Stimulated activated CD8-positive, alpha-beta memory T cell treated with anti-CD3 and anti-CD28 coated beads, Interleukin-4, amount 100 ng/mL, for 48 hours (primary cell): ENCODE data around the gene KRT20.
"Not testable (repeated sequence)": the region's sequence is repeated elsewhere in the genome, so short reads cannot be mapped to it uniquely, and the experiment has no call there.

Experiments used
- DNase-seq: peaks from one replicate; pipeline ENCODE4 v3.0.0-alpha.2; 2020

Gene KRT20, protein sequence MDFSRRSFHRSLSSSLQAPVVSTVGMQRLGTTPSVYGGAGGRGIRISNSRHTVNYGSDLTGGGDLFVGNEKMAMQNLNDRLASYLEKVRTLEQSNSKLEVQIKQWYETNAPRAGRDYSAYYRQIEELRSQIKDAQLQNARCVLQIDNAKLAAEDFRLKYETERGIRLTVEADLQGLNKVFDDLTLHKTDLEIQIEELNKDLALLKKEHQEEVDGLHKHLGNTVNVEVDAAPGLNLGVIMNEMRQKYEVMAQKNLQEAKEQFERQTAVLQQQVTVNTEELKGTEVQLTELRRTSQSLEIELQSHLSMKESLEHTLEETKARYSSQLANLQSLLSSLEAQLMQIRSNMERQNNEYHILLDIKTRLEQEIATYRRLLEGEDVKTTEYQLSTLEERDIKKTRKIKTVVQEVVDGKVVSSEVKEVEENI

DNA sequence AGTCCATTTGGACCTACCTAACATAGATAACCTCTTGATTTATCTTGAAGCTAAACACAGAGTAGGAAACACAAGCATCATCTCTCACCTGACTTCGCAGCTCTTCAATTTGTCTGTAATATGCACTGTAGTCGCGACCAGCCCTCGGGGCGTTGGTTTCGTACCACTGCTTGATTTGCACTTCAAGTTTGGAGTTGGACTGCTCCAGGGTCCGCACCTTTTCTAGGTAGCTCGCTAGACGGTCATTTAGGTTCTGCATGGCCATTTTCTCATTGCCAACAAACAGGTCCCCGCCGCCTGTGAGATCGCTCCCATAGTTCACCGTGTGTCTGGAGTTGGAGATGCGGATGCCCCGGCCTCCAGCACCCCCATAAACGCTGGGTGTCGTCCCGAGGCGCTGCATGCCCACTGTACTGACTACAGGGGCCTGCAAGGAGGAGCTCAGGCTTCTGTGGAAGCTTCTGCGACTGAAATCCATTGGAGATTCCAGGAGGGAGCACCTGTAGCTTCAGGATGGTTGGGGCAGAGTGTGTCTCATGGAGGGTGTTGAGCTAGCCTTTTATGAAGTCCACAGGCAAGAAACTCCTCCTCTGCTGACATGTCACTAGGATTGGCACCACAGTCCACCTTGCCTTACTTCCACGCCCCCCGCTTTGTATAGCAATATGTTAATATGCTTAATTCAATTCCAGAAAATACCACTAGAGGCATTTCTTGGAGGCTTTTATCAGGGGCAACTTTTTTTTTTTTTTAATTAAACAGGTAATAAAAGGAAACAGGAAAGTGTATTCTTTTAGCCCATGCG, at the start of gene KRT20:
KRT20 (minus strand) TSS at position 535 of the 805 bp plus-strand sequence; CDS start at position 478, 57 bp downstream.
- DNase-seq, result no peak

DNA sequence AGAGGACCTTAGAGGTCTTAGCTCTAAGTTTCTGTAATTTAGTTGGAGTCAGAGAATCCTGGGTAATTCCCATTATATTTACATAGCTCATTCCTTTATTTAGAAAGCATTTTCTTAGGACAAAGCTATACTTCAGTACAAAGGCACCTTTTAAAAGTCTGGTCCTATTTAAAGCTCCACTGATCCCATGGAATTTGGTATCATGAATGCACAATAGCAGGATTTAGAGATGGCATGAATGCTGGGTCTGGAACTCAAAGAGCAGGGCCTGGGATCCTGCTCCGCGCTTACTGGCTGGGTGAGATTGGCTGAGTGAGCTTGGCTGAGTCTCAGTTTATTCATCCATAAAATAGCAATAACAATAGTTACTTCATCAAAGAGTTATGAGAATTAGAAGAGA, 47.6 kb upstream of the KRT20 start:
- no peak for DNase-seq

DNA sequence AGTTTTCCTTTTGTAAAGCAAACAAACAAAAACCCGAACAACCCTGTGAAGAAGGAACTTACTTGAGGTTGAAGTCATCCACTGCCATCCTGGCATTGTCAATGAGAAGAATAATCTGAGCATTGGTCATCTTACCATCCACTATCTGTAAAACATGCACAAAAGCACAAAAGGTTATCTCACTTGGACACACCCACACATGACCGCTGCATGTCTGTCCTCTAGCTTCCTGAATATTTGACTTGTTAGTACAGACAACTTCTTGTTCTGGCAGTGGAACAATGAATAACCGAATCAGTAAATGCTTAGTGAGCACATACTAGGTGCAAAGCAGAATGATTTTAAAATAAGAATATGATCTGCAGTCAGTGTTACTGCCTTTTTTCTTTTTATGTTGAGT, 46.3 kb upstream of the KRT20 start:
- no peak for DNase-seq

DNA sequence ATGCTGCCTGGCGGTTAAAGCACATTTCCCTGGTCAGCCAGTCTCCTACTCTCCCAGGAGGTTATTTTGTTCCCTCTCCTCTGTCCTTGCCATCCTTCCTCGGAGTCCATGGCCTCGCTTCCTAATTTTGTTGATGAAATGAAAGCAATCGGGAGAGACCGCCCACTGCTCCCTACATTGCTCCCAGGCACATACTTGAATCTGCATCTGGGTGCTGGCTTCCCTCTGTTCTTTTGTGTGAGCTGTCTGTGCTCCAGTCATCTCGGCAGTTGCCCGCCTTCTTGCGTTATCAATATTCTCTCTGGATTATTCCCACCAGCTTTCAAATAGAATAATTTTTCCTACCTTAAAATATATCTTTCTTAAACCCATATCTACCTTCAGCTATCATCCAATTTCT, 41.3 kb upstream of the KRT20 start:
- no peak for DNase-seq

DNA sequence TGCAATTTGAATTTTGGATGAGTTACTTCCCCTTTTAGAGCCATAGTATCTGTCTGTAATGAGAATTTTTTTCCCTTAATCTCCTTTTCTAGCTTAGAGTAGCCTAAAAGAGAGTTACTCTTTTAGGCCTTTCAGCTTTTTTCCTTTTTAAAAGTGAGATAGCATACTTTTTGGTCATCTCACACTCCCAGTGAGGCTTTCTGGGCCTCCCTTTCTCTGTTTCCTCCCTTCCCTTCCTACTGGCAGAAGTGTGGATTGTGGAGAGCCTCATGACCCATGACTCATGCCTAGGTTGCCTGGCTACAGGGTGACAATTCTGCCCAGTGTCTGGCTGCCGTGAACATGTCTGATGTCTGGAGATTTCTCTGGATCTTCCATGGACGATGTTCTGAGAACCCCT, 37.2 kb upstream of the KRT20 start:
- no peak for DNase-seq

DNA sequence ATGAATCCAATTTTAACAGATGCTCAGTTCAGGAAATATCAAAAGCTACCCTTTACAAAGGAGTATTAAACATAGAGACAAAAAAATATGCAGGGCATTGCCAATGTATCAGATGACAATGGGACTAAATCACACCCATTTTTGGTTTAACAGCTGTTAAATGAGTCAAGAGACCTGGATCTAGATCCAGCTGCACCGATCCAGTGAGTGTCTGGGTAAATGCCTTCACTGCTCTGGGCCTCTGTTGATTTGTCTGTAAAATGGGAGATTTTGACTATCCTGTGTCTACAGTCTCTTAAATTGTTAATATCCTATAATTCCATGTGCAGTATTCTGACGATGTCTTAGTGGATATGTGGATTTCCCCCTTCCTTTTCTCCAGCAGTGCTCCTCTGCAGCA, 36.0 kb upstream of the KRT20 start:
- no peak for DNase-seq

DNA sequence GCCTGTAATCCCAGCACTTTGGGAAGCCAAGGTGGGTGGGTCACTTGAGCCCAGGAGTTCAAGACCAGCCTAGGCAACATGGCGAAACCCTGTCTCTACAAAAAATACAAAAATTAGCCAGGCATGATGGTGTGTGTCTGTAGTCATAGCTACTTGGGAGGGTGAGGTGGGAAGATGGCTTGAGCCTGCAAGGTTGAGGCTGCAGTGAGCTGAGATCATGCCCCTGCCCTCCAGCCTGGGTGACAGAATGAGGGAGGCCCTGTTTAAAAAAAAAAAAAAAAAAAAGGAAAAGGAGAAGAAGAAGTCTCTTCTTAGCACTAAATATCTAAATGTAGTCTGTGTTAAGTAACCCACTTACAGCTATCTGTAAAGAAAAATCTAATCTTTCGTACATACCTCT, 32.1 kb upstream of the KRT20 start:
- not testable (repeated sequence) for DNase-seq

DNA sequence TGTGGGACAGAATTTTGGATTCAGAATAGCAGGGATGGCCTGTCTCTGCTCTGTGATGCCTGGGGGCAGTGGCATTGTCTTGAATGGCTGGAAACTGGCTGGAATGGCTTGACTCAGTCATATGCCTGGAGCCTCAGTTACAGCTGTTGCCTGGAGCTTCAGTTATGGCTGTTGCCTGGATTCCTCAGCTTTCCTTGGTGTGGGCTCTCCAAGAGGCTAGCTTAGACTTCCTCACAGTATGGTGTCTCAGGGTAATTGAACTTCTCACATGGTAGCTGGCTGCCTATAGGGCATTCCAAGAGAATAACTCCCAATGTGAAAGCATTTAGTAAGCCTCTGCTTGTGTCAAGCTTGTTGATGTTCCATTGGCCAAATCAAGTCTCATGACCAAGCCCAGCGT, 31.3 kb upstream of the KRT20 start:
- no peak for DNase-seq

DNA sequence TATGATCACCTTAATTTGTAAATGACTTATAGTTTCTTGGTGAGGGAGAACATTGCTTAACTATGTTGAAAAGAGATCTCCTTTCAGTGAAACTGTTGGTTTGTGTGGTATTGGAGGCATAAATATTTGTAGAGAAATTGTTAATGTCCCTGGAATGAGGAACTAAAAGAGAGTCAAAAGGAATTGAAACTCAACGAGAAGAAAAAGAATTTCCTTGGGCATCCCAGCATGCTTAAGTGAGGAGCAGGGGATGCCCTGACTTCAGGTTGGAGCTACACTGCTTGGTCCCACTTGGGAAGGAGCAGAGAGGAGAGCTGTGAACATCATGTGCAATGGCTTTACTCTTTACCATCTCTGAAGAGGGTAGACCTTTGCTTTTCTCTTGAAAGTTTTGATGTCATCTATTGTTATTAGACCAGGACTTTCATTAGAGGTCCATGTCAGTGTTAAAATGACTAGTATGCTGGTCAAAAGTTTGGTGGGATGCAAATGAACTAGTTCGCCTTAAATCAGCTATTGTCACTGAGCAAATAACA, 30.7 kb upstream of the KRT20 start:
- no peak for DNase-seq

DNA sequence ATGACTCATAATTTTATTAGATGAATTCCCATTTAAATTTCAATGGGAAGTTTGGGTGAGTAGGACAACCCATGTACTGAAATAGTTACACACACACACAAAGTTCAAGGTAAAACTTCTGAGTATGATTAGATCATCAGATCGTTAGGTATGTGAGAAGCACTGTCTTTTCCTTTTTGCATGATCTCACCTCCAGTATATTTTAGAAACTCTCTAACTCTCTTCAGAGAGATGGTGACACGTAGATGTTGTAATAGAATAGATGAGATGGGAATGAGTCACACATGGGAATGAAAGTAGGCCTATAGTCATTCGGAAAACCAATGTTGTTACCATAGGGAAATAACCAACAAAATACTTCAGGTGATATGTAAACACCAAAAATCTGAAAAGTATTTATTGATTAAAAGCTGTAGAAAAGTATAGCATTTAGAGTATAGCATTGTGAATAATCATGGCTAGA, 30.2 kb upstream of the KRT20 start:
- no peak for DNase-seq

DNA sequence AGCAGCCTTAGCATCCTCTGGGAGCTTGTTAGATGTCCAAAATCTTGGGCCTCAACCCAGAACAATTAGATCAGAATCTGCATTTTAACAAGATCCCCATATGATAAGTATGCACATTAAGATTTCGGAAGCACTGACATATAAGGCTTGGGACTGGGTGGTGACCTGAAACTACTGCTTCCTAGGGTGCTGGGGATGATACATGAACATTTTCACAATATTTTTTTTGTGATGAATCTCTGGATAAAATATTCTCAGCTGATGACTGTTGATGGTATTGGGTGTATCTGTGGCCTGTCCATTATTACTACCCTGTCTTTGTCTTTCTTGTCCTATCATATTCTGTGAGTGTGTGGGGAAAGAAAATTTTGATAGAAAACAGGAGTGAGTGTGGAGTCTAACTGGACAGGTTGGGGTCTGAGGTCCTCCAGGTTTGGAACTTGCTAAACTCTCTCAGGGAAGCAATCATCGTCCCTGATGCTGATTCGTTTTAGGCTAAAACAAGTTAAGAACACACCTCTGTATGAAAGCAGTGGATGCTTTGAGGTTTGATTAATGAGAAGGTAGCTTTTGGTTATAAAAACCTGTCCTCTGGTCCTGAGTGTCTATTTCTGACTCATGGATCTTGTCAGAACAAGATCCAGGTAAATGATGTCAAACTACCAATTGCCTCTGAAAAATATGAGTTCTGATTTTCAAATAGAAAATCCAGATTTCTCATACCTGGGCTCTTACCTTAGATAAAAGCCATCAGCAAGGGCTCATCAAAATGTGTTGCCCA, 29.2 kb upstream of the KRT20 start:
- no peak for DNase-seq

DNA sequence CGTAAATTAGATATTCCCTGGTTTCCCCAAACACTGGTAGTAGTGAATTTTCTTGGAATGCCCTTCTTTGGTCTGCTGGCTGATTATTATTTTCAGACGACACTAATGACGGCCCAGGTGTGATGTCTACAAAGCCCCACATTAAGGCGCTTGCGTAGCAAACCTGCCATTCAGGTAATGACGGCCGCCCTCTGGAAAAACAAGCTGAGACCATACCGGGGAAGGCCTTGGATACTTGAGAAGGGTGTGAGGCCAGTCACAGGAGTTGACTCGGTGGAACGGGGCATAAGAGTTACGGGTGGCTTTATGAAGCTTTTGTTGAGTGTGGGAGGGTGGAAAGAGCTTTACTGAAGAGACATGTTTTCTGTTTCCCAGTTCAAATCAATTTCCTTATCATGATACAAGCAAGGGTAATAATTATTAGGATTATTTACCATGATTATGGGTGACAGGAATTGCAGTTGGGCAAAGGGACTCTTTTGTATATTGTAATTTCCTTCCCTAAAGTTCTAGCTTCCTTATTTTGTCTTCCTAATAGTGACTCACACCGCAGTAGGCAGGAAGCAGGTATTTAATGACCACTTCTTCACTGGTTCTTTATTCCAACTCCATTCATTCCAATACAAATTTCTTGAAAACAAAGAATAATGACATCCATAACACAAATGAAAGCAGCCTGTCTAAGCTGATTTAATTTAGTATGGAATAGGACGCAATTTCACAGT, 27.6 kb upstream of the KRT20 start:
- no peak for DNase-seq

DNA sequence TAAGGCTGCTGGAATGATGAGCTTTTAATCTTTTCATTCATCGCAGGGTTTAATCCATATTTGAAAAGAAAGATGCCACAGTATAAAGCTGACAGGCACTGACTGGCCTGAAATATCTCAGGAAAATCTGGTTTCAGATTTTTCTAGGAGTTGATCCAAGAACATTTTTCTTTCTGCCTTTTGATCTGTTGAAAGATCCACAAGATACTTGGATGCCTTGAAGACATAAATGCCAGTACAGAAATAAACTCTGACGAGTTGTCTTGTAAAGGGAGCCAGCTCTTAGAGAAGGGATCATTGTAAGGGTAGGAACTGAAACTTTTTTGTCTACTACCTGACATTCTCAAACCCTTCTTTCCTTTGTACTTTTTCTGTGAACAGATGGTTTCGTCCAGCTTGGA, 25.4 kb upstream of the KRT20 start:
- DNase-seq, result no peak

DNA sequence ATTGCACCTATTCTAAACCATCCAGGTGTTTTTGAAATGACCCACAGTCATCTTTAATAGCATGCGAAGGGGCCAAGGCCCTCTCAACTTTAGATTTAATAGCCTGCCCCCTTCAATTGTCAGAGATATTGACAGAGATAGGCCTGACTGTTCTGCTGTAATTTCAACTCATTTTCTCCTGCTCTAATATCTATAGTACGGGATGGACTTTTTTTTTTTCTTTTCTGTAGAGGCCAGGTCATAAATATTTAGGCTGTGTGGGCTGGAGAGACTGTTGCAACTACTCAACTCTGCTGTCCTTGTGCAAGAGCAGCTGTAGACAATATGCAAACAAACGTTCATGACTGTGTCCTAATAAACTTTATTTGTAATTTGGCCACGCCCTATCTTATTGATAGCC, 24.7 kb upstream of the KRT20 start:
- no peak for DNase-seq

DNA sequence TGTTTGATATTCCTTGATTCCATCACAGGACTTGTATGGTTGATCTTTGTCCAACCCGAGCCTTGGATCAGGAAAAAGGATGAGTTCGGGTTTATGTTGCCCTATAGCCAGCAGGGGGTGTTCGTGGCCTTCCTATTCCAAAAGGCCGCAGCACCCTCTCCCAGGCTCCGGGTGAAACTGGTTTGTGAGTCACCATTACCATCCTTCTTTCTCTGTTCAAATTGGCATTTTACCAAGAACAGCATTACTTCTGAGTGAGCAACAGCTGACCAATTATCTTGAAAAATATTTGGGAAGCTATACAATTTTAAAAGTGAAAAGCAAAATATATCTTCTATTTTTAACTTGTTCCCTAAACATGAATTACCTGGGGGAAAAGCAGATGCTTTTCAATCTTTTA, 24.3 kb upstream of the KRT20 start:
- DNase-seq, result peak; percentile 71

DNA sequence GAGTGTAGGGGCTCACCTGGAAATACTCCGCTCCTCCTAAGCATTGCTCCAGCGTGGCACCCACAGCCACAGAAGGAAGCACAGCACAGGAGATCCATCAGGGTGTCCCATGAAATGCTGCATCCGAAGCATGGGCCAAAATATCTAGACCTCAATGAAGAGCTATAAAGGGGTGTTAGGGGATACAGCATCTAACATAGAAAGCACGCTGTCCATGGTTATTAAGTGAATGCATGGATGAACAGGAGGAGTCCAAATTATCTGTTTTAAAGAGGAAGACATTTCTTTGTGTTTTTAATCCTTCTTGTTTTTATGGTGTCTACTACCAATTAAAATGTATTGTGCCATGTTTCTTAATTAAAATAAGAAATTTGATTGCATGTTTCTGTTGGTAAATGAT, 21.6 kb upstream of the KRT20 start:
- no peak for DNase-seq

DNA sequence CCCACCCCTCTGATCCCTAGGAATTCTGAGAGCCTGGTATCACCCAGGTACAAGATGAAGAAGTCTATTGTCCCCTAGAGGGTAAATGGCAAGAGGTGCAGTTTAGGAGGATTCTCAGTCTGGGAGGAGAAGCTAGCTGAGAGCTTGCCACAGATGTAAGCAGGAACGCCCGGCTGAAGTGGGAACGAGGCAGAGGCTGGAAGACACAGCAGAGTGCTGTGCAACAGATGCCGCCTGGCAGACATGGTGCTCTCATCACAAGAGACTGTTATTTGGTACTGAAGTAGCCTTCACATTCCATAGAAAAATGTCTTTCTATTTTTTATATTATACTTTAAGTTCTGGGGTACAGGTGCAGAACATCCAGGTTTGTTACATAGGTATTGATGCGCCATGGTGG, 20.3 kb upstream of the KRT20 start:
- DNase-seq, result no peak

DNA sequence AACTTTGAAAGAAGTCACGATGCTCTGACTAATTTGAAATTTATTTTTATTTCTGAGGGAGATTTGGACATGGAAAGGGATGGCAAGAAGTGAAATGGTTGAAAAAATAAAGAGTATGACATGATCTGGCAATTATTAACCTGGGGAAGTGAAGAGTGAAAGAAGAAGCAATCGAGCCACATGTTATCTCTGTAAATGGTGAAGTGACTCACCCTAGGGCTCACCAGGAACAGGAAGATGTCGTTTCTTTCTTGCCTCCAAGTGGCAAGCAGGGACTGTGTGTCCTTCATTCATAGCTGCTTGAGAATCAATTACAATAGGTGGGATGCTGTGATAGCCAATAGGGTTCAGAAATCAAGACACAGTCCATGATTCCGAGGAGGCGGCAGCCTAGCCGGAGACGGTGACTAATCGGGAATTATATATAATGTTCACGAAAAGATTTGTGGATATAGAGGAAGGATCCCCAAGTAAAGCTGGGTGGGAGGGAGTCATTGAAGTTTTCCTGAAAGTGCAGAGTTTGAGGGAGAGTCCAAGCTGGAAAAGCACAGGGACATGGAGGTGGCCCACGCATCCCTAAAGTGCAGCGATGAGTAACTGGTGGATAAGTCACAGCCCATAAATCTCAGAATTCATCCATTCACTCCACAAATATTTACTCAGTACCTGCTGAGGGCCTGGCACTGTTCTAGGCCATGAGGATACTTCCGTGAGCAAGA, 18.2 kb upstream of the KRT20 start:
- no peak for DNase-seq

DNA sequence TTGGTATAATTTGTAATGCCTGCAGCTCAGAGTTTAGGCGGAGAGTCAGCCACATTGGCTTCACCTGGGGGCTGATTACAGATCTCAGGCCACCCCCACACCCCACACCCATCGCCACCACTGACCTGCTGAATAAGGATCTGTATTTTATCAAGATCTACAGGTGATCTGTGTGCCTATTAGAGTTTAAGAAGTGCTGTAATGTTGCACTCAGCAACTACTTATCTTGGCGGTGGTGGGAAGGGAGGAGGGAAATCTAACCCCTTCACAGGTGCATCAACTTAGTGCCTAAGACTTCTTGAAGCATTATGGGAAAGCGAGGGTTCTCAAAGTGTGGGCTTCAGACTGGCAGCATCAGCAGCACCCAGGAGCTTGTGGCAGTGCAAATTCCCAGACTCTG, 17.5 kb upstream of the KRT20 start:
- DNase-seq, result no peak

DNA sequence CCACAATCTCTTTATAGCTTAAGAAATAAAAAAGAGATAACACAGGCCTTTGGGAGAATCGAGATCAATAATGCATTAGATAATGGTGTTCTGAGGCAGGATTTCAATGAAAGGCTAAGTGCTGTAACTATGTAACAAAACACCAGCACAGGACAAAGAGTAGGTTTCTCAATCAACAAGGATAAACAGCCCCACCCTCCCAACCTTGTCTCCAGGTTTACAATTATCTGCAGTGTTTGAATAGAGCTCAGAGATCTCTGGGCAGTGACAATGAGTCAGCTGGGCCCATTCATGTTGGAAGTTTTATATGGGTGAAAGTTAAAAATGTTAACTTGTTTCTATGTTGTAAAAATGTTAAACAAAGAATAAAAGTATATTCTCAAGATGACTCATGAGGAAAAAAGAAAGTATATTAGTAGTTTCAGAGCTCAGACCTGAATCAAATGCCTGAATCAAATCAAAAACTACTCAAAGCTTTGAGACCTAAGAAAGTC, 17.0 kb upstream of the KRT20 start:
- no peak for DNase-seq

DNA sequence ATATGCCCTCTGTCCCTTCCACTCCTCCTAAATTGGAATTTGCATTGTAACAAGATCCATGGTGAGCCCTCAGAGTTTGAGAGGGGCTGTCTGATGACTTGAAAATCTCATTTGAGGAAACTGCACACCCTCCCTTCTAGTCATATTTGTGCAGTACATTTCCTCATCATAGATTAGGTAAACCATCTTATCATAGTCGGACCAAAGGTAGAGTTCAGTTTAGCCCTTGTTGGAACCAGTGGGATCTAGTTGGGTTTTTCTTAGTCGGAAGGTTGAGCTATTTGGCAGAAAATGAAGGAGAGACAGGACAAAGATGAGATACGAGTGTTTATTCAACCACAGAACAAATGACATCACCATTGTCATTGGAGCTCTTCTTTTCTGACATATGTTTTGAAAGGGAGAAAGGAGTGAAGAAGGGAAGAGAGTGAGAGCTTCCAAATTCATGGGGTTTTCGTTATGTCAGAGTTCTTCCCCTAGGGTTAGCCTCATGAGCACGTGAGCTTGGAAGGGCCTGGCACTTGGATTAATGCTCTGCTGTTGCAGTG, 15.8 kb upstream of the KRT20 start:
- DNase-seq, result no peak
